NCI-H1417 treated with DMSO at 0.1 percent for 48 hours (cell line): ENCODE measurements around the gene KDM2A.

Experiments
- DNase-seq: peaks from one replicate; lab custom pipeline; 2025; lab: John Stamatoyannopoulos, UW

Gene KDM2A

DNA sequence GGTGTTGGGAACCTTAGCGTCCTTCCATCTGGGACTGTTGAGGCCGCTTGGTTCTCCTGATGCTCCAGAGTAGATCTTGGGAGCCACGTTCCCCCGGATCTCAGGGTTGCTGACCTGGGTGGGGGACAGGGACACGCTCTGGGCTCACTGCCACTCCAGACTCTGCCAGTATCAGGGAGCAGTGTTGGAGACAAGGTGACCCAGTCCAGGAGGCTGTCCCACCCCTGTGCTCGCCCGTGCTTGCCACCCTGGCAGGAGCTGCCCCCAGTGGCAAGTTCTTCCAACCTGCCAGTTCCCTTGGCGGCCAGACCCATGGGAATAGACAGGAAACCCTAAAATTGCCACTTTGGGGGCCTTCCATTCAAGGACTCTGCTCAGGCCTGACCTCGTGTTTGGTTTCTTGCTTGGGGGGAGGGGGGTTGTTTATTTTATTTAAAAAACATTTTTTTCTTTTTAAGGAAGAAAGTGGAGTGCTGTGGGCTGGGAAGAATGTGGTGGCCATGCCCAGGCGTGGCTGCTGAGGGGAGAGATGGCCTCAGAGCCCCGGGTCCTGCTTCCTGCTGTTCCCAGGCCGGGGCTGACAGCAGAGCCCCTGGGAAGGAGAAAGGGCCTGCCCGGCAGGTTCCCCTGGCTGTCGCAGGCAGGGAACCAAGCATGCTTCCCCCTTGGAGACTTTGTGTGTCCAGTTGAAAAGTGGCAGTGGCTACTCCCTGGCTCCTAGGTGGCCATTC lies 154.4 kb downstream of the KDM2A start:
- no peak for DNase-seq

DNA sequence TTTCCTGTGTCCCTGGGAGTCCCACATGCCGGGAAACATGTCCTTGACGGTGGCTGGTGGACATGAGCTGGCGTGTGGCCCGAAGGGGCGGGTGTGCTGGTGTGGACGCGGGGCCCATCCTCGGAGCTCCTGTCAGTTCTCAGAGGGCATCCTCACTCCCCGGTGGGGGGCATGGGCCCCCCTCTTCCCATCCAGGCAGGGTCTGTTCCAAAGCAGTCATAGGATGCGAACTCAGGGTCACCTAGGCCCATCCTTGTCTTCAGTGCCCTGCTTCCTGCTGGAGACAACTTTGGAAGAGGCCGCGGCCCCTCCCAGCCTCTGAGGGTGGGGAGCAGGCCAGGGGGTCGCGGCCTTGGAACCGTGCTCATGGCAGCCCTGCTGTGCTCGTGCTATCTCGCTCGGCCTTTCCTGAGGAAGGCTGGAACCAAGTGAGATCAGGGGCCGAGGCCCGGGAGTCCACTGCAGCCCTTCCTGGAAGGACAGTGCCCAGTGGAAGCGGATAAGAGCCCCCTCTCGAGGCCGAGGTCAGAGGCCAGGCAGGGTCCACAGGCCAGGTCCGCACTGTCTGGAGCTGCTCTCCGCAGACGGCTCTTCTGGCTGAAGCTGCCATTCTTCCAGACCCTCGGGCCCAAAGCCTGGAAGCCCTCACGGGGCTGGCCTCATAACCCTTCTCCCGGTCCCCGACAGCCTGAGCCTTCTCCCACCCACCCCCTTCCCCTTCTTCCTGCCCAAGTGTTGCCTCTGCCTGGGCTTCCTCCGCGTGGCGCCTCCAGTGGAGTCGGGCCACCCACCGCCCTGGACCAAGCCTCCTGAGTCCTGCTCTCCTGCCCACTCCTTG lies 155.9 kb downstream of the KDM2A start:
- no peak for DNase-seq

- no peak for DNase-seq
These were observed 156.7 kb downstream of the KDM2A start for GRCh38 chr11:67275606-67276409.

- DNase-seq = no peak
These were observed 157.7 kb downstream of the KDM2A start for GRCh38 chr11:67276781-67277230.

GRCh38 chr11:67277231-67277961 lies 158.3 kb downstream of the KDM2A start:
- no peak for DNase-seq

DNA sequence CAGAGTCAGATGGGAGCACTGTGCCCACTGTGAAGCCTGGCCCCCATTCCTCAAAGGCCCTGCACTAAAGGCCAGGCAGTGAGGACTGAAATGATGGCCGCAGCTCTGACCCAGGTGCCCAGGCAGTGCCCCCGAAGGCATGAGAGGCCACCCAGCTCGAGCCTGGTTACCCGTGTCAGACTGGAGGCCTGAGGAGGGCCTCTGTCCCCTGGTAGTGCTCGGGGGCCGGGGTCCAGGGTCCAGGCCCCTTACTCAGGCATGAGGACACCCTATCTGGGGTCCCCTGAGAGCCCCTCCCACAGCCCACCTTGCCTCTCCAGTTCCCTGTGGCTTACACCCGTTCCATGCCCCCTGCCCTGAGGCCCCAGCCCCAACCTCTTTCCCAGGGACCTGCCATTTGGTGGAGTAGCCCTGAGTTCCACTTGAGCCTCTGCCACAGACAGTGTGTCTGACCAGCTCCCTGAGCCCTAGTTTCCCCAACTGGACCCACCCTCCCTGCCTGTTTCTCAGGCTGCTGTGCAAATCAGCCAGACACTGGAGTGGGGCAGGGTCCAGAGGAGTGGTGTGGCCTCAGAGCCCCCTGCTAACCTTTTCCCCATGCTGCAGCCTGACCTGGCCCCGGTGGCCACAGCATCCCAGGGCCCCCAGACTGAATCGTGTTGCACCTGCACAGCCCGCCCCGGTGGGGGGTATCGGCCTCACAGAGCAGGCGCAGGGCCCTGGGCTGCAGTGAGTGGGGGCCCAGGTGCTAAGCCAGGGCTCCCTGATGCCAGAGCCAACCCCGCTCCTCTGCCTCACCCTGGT lies 159.3 kb downstream of the KDM2A start:
- DNase-seq = no peak

GRCh38 chr11:67278939-67279588 lies 160.0 kb downstream of the KDM2A start:
- DNase-seq = no peak

- DNase-seq = no peak
These were observed 160.7 kb downstream of the KDM2A start for GRCh38 chr11:67279589-67280340.

DNA sequence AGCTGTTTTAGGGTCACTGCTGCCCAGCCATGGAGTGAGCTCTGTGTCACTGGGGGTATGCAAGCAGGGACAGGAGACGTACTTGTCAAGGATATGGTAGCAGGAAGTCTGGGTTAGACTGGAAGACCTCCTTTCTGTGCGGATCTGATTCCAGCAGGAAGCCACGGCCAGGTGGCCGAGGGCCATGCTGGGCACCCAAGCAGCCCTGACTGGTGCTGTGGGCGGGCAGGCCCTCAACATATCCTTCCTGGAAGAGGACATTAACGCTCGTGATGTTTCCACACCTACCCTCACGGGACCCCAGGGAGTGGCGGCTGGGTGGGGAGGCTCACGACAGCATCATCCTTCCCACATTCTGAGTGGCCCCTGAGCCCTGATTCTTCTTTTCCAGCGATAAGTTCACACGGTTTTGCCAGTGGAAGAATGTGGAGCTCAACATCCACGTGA lies 161.3 kb downstream of the KDM2A start:
- no peak for DNase-seq

DNA sequence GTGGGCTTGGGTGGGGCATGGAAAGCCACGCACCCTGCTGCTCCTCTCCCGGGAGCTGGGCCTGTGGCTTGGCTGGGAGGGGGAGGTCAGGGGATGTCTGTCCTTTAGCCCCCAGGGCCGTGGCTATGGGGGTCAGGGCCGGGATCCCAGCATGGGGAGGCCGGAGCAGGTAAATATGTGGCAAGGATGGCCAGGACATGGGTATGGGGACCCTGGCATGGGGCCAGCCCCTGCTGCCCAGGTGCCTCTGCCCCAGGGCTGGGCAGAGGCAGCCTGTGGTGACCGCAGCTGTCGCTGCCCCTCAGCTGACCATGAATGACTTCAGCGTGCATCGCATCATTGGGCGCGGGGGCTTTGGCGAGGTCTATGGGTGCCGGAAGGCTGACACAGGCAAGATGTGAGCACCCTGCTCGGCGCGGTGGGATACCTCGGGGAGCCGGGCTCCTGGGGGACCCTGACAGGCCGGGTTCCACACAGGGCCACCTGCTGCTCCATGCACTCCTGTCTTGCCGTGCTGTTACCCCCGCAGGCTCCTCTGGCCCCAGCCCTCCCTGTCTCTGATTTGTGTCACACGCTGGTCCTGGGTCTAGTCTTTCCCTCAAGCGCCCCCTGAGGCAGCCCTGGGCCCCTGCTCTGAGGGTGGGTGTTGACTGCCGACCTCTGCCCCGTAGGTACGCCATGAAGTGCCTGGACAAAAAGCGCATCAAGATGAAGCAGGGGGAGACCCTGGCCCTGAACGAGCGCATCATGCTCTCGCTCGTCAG lies 161.9 kb downstream of the KDM2A start:
- no peak for DNase-seq

DNA sequence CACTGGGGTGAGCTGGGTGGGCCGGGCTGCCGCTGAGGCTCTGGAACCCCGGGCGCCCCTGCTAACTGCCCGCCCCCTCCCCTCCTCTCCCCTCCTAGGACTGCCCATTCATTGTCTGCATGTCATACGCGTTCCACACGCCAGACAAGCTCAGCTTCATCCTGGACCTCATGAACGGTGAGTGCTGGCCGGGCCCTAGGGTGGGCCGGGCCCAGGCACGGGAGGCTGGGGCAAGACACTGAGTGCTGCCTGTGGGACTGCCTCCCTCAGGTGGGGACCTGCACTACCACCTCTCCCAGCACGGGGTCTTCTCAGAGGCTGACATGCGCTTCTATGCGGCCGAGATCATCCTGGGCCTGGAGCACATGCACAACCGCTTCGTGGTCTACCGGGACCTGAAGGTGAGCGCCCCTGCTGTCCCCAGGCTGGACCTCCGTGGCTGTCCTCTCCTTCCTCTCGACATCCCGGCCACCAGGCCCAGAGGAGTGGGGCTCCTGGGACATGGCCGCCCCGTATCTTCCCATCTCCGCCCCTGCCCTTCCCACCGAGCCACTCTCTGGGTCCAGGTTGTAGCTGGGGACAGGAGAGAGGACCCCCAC lies 162.6 kb downstream of the KDM2A start:
- no peak for DNase-seq

DNA sequence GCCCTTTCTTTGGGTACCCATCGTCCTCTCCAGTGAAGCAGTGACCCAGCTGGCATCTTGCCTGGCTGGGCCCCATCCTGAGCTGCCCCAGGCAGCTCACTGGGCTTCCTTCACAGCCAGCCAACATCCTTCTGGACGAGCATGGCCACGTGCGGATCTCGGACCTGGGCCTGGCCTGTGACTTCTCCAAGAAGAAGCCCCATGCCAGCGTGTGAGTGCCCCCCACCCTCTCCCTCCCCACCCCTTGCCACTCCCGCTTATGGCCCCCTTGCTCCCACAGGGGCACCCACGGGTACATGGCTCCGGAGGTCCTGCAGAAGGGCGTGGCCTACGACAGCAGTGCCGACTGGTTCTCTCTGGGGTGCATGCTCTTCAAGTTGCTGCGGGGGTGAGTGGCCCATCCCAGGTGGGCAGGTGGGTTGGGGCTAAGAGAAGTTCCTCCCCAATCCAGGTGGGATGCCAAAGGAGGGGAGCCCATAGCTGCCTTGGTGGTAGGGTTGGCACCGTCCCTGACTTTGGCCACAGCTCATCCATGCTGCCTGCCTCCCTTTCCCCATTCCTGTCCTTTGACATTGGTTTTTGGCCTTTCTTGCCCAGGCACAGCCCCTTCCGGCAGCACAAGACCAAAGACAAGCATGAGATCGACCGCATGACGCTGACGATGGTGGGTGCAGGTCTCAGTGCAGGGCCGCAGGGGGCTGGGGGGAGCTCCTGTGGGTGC lies 163.3 kb downstream of the KDM2A start:
- DNase-seq = no peak

DNA sequence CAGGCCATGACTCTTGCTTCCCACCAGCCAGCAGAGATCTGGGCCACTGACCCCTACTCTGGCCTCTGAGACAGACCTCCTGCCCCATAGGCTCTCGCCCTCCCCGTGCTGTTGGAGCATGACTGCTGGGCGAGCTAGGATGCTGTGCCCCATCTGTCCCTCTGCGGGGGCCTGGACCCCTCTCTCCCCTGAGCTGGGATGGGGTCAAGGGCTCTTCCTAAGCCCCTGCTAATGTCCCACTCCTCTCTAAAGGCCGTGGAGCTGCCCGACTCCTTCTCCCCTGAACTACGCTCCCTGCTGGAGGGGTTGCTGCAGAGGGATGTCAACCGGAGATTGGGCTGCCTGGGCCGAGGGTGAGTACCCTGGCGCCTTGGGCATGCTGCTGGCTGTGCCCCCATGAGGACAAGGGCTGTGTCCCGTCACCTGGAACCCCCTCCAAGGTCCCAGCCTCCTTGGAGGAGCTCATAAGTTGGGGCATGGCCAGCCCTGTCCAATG lies 163.9 kb downstream of the KDM2A start:
- no peak for DNase-seq

DNA sequence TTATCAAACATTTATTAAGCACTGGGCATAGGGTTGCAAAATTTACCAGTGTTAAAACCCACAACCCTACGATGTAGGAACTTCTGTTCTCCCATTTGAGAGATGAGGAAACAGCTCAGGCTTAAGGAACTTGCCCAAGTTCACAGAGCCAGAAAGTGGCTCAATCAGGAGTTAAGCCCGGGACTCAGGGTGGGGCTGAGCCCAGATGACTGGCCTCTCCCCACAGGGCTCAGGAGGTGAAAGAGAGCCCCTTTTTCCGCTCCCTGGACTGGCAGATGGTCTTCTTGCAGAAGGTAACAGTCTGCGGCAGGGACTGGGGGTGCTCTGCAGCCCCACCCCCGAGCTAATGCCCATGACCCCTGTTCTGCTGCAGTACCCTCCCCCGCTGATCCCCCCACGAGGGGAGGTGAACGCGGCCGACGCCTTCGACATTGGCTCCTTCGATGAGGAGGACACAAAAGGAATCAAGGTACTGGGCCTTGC lies 164.5 kb downstream of the KDM2A start:
- no peak for DNase-seq

DNA sequence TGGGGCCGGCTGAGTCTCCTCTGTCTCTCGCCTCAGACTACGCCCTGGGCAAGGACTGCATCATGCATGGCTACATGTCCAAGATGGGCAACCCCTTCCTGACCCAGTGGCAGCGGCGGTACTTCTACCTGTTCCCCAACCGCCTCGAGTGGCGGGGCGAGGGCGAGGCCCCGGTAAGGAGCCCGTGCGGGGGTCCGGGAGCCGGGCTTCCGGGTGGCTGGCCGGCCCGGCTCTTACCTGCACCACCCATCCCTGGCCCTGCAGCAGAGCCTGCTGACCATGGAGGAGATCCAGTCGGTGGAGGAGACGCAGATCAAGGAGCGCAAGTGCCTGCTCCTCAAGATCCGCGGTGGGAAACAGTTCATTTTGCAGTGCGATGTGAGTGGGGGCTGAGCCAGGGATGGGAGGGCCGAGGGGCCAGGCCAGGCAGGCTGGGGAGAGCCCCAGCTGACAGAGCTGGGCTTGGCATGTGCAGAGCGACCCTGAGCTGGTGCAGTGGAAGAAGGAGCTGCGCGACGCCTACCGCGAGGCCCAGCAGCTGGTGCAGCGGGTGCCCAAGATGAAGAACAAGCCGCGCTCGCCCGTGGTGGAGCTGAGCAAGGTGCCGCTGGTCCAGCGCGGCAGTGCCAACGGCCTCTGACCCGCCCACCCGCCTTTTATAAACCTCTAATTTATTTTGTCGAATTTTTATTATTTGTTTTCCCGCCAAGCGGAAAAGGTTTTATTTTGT lies 165.9 kb downstream of the KDM2A start:
- DNase-seq = no peak
